Measurements from ENCODE around the gene ITPRIPL2.
A peak's percentile ranks its signal among the peaks of the same experiment; 100 is the strongest.

The ITPRIPL2 gene

GRCh38 chr16:19093631-19094541, 19.9 kb upstream of the ITPRIPL2 start:
- no peak for DNase-seq (ENCODE audit: low spot score)

- DNase-seq (ENCODE audit: low spot score), result no peak
These were observed 19.0 kb upstream of the ITPRIPL2 start for GRCh38 chr16:19094542-19095365.

- DNase-seq (ENCODE audit: low spot score), result no peak
These were observed 18.1 kb upstream of the ITPRIPL2 start for GRCh38 chr16:19095654-19096053.

- DNase-seq (ENCODE audit: low spot score), result no peak
These were observed 15.6 kb upstream of the ITPRIPL2 start for GRCh38 chr16:19098173-19098572.

- DNase-seq (ENCODE audit: low spot score), result no peak
These were observed 11.4 kb upstream of the ITPRIPL2 start for GRCh38 chr16:19102187-19102872.

GRCh38 chr16:19104607-19105006, 9.2 kb upstream of the ITPRIPL2 start:
- DNase-seq (ENCODE audit: low spot score), result no peak

- DNase-seq (ENCODE audit: low spot score), result no peak
These were observed 8.6 kb upstream of the ITPRIPL2 start for GRCh38 chr16:19105131-19105530.

GRCh38 chr16:19105891-19106624, 7.7 kb upstream of the ITPRIPL2 start:
- DNase-seq (ENCODE audit: low spot score), result peak; percentile 20

GRCh38 chr16:19106625-19107020, 7.1 kb upstream of the ITPRIPL2 start:
- DNase-seq (ENCODE audit: low spot score), result no peak

GRCh38 chr16:19108409-19109287, 5.1 kb upstream of the ITPRIPL2 start:
- DNase-seq (ENCODE audit: low spot score), result no peak

- DNase-seq (ENCODE audit: low spot score), result no peak
These were observed 4.5 kb upstream of the ITPRIPL2 start for GRCh38 chr16:19109288-19109664.

GRCh38 chr16:19110537-19111360, 3.0 kb upstream of the ITPRIPL2 start:
- no peak for DNase-seq (ENCODE audit: low spot score)

- no peak for DNase-seq (ENCODE audit: low spot score)
These were observed 1.7 kb upstream of the ITPRIPL2 start for GRCh38 chr16:19112099-19112407.

- peak; percentile 71 for DNase-seq (ENCODE audit: low spot score)
These were observed 789 bp downstream of the ITPRIPL2 start for GRCh38 chr16:19114359-19115147.

GRCh38 chr16:19115148-19116021, 1.6 kb downstream of the ITPRIPL2 start:
- DNase-seq (ENCODE audit: low spot score), result no peak

- no peak for DNase-seq (ENCODE audit: low spot score)
These were observed 3.1 kb downstream of the ITPRIPL2 start for GRCh38 chr16:19116711-19117449.

GRCh38 chr16:19118938-19119431, 5.2 kb downstream of the ITPRIPL2 start:
- peak; percentile 88 for DNase-seq (ENCODE audit: low spot score)

Data from AG08396 (cell line).